GM12874 (cell line): ENCODE results near the gene PRAMEF17.

Experiments
- TF ChIP-seq, protein P1 (sequence below): IDR thresholded peaks from 2 replicates; pipeline ENCODE4 v1.5.1; 2011; ENCODE audit warnings: low read depth, mild to moderate bottlenecking, control low read depth, low read length, moderate library complexity; ENCODE audit not compliant: insufficient read depth

Gene PRAMEF17

GRCh38 chr1:13432251-13432650, 42.8 kb downstream of the PRAMEF17 start:
- TF ChIP-seq, protein P1, sequence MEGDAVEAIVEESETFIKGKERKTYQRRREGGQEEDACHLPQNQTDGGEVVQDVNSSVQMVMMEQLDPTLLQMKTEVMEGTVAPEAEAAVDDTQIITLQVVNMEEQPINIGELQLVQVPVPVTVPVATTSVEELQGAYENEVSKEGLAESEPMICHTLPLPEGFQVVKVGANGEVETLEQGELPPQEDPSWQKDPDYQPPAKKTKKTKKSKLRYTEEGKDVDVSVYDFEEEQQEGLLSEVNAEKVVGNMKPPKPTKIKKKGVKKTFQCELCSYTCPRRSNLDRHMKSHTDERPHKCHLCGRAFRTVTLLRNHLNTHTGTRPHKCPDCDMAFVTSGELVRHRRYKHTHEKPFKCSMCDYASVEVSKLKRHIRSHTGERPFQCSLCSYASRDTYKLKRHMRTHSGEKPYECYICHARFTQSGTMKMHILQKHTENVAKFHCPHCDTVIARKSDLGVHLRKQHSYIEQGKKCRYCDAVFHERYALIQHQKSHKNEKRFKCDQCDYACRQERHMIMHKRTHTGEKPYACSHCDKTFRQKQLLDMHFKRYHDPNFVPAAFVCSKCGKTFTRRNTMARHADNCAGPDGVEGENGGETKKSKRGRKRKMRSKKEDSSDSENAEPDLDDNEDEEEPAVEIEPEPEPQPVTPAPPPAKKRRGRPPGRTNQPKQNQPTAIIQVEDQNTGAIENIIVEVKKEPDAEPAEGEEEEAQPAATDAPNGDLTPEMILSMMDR: no peak

GRCh38 chr1:13435458-13435857, 46.0 kb downstream of the PRAMEF17 start:
- TF ChIP-seq, protein P1: no peak
